K562 (cell line): ENCODE measurements around the gene ZP3. TPM values are rescaled to one million over a fixed set of nuclear protein-coding genes. Genes with fewer than 3 reads are reported as not detected.
"Not testable (repeated sequence)": the region's sequence is repeated elsewhere in the genome, so short reads cannot be mapped to it uniquely, and the experiment has no call there.

ENCODE experiments used
- ATAC-seq: fragments of 200-7000 bp; cut with Tn5 transposase; 3 replicates; pipeline ENCODE4 v1.9.1; 2020; ENCODE audit warnings: moderate library complexity
- BruUV-seq: library from RNA; stranded (reverse); fragments of 400-500 nt; replicated peaks from 2 replicates; lab custom pipeline; 2021; lab: Mats Ljungman, UMichigan
- CTCF ChIA-PET: fragments of 300-600 bp; formaldehyde crosslinking; extraction: SDS; loops from one replicate; lab custom pipeline; 2021; ENCODE audit warnings: low intra/inter-chr PET ratio; lab: Yijun Ruan, JAX
- POLR2A ChIA-PET: fragments of 300-600, 350-650 bp; sonication (Branson Sonifier 250); formaldehyde crosslinking; extraction: SDS; loops from one replicate; lab custom pipeline; 2021; ENCODE audit warnings: antibody characterized with exemption, inconsistent platforms; lab: Yijun Ruan, JAX
- DNase-seq, 4 experiments: peaks; one replicate each; pipeline versions ENCODE4 v3.0.0 to v3.0.0-alpha.2; 2011 to 2018; ENCODE audit warnings: low spot score in 3 of 4, mixed read lengths in 3 of 4; ENCODE audit errors: extremely low read depth in 1 of 4
- FAIRE-seq: peaks from 2 replicates; lab custom pipeline; 2011; peaks lifted over from hg19 to GRCh38; lab: Jason Lieb, UNC
- H2AFZ ChIP-seq: 2 replicates; pipeline ENCODE4 v1.6.0; 2011; ENCODE audit warnings: low read depth, low read length, control low read depth, inconsistent platforms
- H3K27ac ChIP-seq: fragments of 200-600 bp; 3 replicates; pipeline ENCODE4 v1.8.0; 2011; ENCODE audit warnings: low read depth, mild to moderate bottlenecking, control low read depth, inconsistent platforms, low read length, moderate library complexity, mixed read lengths; ENCODE audit errors: extremely low read depth
- H3K27me3 ChIP-seq, 2 experiments: fragments of 300-600 bp in 1 of 2; 2 replicates in 1 of 2; 3 replicates in 1 of 2; pipeline versions ENCODE4 v1.6.0 to v1.8.0; 2011; ENCODE audit warnings: inconsistent platforms in 2 of 2, low read length in 2 of 2, mild to moderate bottlenecking in 1 of 2, mixed read lengths in 1 of 2, moderate library complexity in 1 of 2; ENCODE audit not compliant: control insufficient read depth in 2 of 2, insufficient read depth in 2 of 2
- H3K36me3 ChIP-seq: fragments of 300-600 bp; 3 replicates; pipeline ENCODE4 v1.8.0; 2011; ENCODE audit warnings: mild to moderate bottlenecking, low read length, inconsistent platforms; ENCODE audit not compliant: control insufficient read depth, insufficient read depth
- H3K4me1 ChIP-seq, 2 experiments: fragments of 200-600 bp in 1 of 2; replicated peaks in 1 of 2; 2 replicates in 1 of 2; 3 replicates in 1 of 2; pipeline versions ENCODE4 v1.5.1 to v1.8.0; 2011; ENCODE audit warnings: inconsistent platforms in 2 of 2, low read length in 2 of 2, mild to moderate bottlenecking in 1 of 2, mixed read lengths in 1 of 2, moderate library complexity in 1 of 2; ENCODE audit not compliant: control insufficient read depth in 2 of 2, insufficient read depth in 2 of 2
- H3K4me2 ChIP-seq: 2 replicates; pipeline ENCODE4 v1.6.1; 2011; ENCODE audit warnings: low read length, control low read depth, inconsistent platforms, mixed read lengths; ENCODE audit not compliant: insufficient read depth
- H3K4me3 ChIP-seq: fragments of 200-600 bp; sonication (generic), shearing (Covaris generic); 2 replicates; pipeline ENCODE4 v1.5.1; 2016; ENCODE audit warnings: control low read depth, inconsistent platforms
- H3K79me2 ChIP-seq: fragments of 200-600 bp; 3 replicates; pipeline ENCODE4 v1.8.0; 2011; ENCODE audit warnings: low read length, inconsistent platforms; ENCODE audit not compliant: control insufficient read depth, insufficient read depth
- H3K9ac ChIP-seq, 2 experiments: 2 replicates each; pipeline versions ENCODE4 v1.6.0 to v1.6.1; 2011; ENCODE audit warnings: low read depth in 2 of 2, low read length in 2 of 2, control low read depth in 1 of 2, inconsistent platforms in 1 of 2, mild to moderate bottlenecking in 1 of 2, mixed read lengths in 1 of 2; ENCODE audit not compliant: insufficient read depth in 1 of 2
- H3K9me1 ChIP-seq: one replicate; pipeline ENCODE4 v1.6.0; 2011; ENCODE audit warnings: inconsistent platforms, mild to moderate bottlenecking, low read length, moderate library complexity; ENCODE audit not compliant: control insufficient read depth, insufficient read depth
- H3K9me3 ChIP-seq: replicated peaks from 2 replicates; pipeline ENCODE4 v1.5.1; 2011; ENCODE audit warnings: low read depth, low read length, inconsistent platforms; ENCODE audit not compliant: control insufficient read depth, insufficient read depth
- H4K20me1 ChIP-seq: replicated peaks from 2 replicates; pipeline ENCODE4 v1.6.1; 2011; ENCODE audit warnings: low read length, inconsistent platforms, mixed read lengths; ENCODE audit not compliant: control insufficient read depth, insufficient read depth
- E2F6 ChIP-seq, 2 experiments: IDR thresholded peaks; 2 replicates each; pipeline ENCODE4 v1.6.1; 2011; ENCODE audit warnings: borderline replicate concordance in 1 of 2, control low read depth in 1 of 2, low read depth in 1 of 2, low read length in 1 of 2, mild to moderate bottlenecking in 1 of 2, mixed read lengths in 1 of 2, moderate library complexity in 1 of 2; ENCODE audit not compliant: insufficient read depth in 1 of 2, insufficient read length in 1 of 2, poor library complexity in 1 of 2, severe bottlenecking in 1 of 2; ENCODE audit errors: extremely low read depth in 1 of 2
- ZBTB7A ChIP-seq: IDR thresholded peaks from 2 replicates; pipeline ENCODE4 v1.6.1; 2011; ENCODE audit warnings: low read depth, mild to moderate bottlenecking, low read length, moderate library complexity, borderline replicate concordance; ENCODE audit not compliant: control insufficient read depth
- WGBS: fragments of 100-300 bp; shearing (Covaris generic); methylation state at CpG from one replicate; pipeline ENCODE4 v1.1.6; 2016; ENCODE audit warnings: low coverage, mixed read lengths; ENCODE audit not compliant: insufficient coverage; ENCODE audit errors: missing lambda C conversion rate; 5-methylcytosine and 5-hydroxymethylcytosine counted together
- in situ Hi-C: fragments of 300-500 bp; cut with MboI; formaldehyde crosslinking; loops from 4 replicates; pipeline ENCODE4 v1.15.0; 2018; ENCODE audit warnings: inconsistent platforms, mixed read lengths
- intact Hi-C: fragments of 100-400 bp; cut with micrococcal nuclease; formaldehyde crosslinking; loops from 2 replicates; pipeline ENCODE4 v1.14.2; 2022
- polyA plus RNA-seq, 8 experiments: library from polyadenylated mRNA; depleted of rRNA in 4 of 8; stranded (reverse) in 5 of 8; unstranded in 3 of 8; fragments of >200 nt; fragmentation: Nextera tagmentation in 2 of 8; fragmentation: Illumina TruSeq in 1 of 8; extraction: Ambion mirVana in 2 of 8; extraction: Trizol in 1 of 8; gene quantifications; 2 replicates each; pipeline versions ENCODE4 v1.2.1 to v1.2.3, GENCODE V29; 2011 to 2014; ENCODE audit warnings: inconsistent platforms in 1 of 8, missing spikeins in 1 of 8
- total RNA-seq, 7 experiments: library from RNA; depleted of rRNA in 6 of 7; stranded (reverse); fragments of >200 nt in 6 of 7; fragmentation: Illumina TruSeq in 2 of 7; extraction: Trizol in 2 of 7; gene quantifications; 2 replicates each; pipeline versions ENCODE4 v1.2.1 to v1.2.3, GENCODE V29; 2011 to 2021; ENCODE audit warnings: low replicate concordance in 1 of 7

Gene ZP3
- total and polyA plus RNA-seq, 9 of the 15 experiments (the other 6 are each of a cell fraction or from before 2014, with no cell fraction given), result 1.4 to 3.8 (median 2.4) TPM

- TF ChIP-seq E2F6 (IDR thresholded peaks at IDR 0.05; ENCODE audit: borderline replicate concordance in 1 of 2, extremely low read depth in 1 of 2, insufficient read depth in 1 of 2, insufficient read length in 1 of 2, low read depth in 1 of 2, low read length in 1 of 2, poor library complexity in 1 of 2, severe bottlenecking in 1 of 2) (peak in 1 of 2 experiments; percentile 34), ZBTB7A (peak; percentile 43; the same call in 1 of the 2 replicates)
- TF ChIP-seq, all 486 proteins: peak for 6; not testable (repeated sequence) for 480
Observed at GRCh38 chr7:76461464-76462101, 36.8 kb downstream of the ZP3 start, which contains the start of gene DTX2 (continued).

- H3K36me3 ChIP-seq, H3K27ac ChIP-seq, H3K79me2 ChIP-seq, H2AFZ ChIP-seq, in situ Hi-C loops, H3K4me2 ChIP-seq, H3K4me3 ChIP-seq, H3K27me3 ChIP-seq, CTCF ChIA-PET, POLR2A ChIA-PET, H3K9me3 ChIP-seq, H4K20me1 ChIP-seq, H3K4me1 ChIP-seq, H3K9me1 ChIP-seq, intact Hi-C loops, DNase-seq, H3K9ac ChIP-seq: not testable (repeated sequence)
- ATAC-seq (peak; percentile 20), FAIRE-seq (peak; percentile 40)
- no CpG with 5 or more reads among the region's 17 CpGs for WGBS
- BruUV-seq, result TSS peak; percentile 67
Observed at GRCh38 chr7:76462271-76462882, 37.6 kb downstream of the ZP3 start.

GRCh38 chr7:76464959-76465358 lies 40.2 kb downstream of the ZP3 start:
- DNase-seq, BruUV-seq, FAIRE-seq, H4K20me1 ChIP-seq, H3K9me3 ChIP-seq, H3K27ac ChIP-seq, H3K79me2 ChIP-seq, H3K36me3 ChIP-seq, POLR2A ChIA-PET, H3K9ac ChIP-seq, H3K4me2 ChIP-seq, H3K4me1 ChIP-seq, ATAC-seq, H2AFZ ChIP-seq, H3K27me3 ChIP-seq, H3K4me3 ChIP-seq, CTCF ChIA-PET, intact Hi-C loops, H3K9me1 ChIP-seq, in situ Hi-C loops: not testable (repeated sequence)
- WGBS, result 66% methylated on average over 4 of the region's 5 CpGs

- H3K4me3 ChIP-seq, H3K4me1 ChIP-seq, intact Hi-C loops, H3K9me1 ChIP-seq, in situ Hi-C loops, H3K27ac ChIP-seq, CTCF ChIA-PET, H4K20me1 ChIP-seq, H3K9ac ChIP-seq, POLR2A ChIA-PET, H3K79me2 ChIP-seq, H3K36me3 ChIP-seq, H2AFZ ChIP-seq, FAIRE-seq, BruUV-seq, H3K27me3 ChIP-seq, ATAC-seq, H3K4me2 ChIP-seq, DNase-seq, H3K9me3 ChIP-seq: not testable (repeated sequence)
- no CpG with 5 or more reads among the region's 8 CpGs for WGBS
Observed at GRCh38 chr7:76465950-76466349, 41.2 kb downstream of the ZP3 start.
